CD4-positive, alpha-beta T cell treated with Interleukin-15 for 4 hours (primary cell): ENCODE results near the gene ABHD2.
A peak's percentile ranks its signal among the peaks of the same experiment; 100 is the strongest.

Experiments
- DNase-seq: peaks from one replicate; pipeline ENCODE4 v3.0.0-alpha.2; 2020; ENCODE audit warnings: low spot score

The ABHD2 gene

GRCh38 chr15:89195836-89196235 lies 107.6 kb downstream of the ABHD2 start:
- DNase-seq: no peak

GRCh38 chr15:89196241-89196640 lies 108.0 kb downstream of the ABHD2 start:
- DNase-seq: no peak

GRCh38 chr15:89196994-89197393 lies 108.7 kb downstream of the ABHD2 start:
- no peak for DNase-seq

- no peak for DNase-seq
Measured at GRCh38 chr15:89197503-89197971, 109.3 kb downstream of the ABHD2 start.

GRCh38 chr15:89198196-89198595 lies 109.9 kb downstream of the ABHD2 start:
- DNase-seq: no peak

GRCh38 chr15:89198934-89199333 lies 110.7 kb downstream of the ABHD2 start:
- no peak for DNase-seq

GRCh38 chr15:89199746-89200145 lies 111.5 kb downstream of the ABHD2 start:
- no peak for DNase-seq

GRCh38 chr15:89200182-89200581 lies 111.9 kb downstream of the ABHD2 start:
- no peak for DNase-seq

- DNase-seq: no peak
Measured at GRCh38 chr15:89201465-89202005, 113.3 kb downstream of the ABHD2 start.

GRCh38 chr15:89203705-89204273 lies 115.5 kb downstream of the ABHD2 start:
- peak; percentile 26 for DNase-seq

GRCh38 chr15:89205991-89206585 lies 117.8 kb downstream of the ABHD2 start:
- DNase-seq: no peak

GRCh38 chr15:89206908-89207331 lies 118.7 kb downstream of the ABHD2 start:
- peak; percentile 69 for DNase-seq

GRCh38 chr15:89208256-89208655 lies 120.0 kb downstream of the ABHD2 start:
- no peak for DNase-seq

- no peak for DNase-seq
Measured at GRCh38 chr15:89209057-89209456, 120.8 kb downstream of the ABHD2 start.

- no peak for DNase-seq
Measured at GRCh38 chr15:89211678-89212170, 123.5 kb downstream of the ABHD2 start.

- no peak for DNase-seq
Measured at GRCh38 chr15:89215627-89216026, 127.4 kb downstream of the ABHD2 start.

GRCh38 chr15:89217031-89217430 lies 128.8 kb downstream of the ABHD2 start:
- DNase-seq: no peak

- no peak for DNase-seq
Measured at GRCh38 chr15:89217686-89218376, 129.6 kb downstream of the ABHD2 start.

GRCh38 chr15:89218531-89218930 lies 130.3 kb downstream of the ABHD2 start:
- no peak for DNase-seq

- no peak for DNase-seq
Measured at GRCh38 chr15:89221543-89221942, 133.3 kb downstream of the ABHD2 start, which contains the start of gene RLBP1. TSS of gene RLBP1 (minus strand) at chr15:89221579. CDS start at chr15:89218975, 2,604 bp downstream.

- DNase-seq: no peak
Measured at GRCh38 chr15:89225588-89225987, 137.3 kb downstream of the ABHD2 start.

GRCh38 chr15:89226359-89227221 lies 138.3 kb downstream of the ABHD2 start:
- DNase-seq: no peak
